Hepatocyte (in vitro differentiated cells): ENCODE measurements around the gene SYT2.

Experiments used
- EZH2 ChIP-seq: fragments of 200-600 bp; sonication (generic); IDR thresholded peaks from 2 replicates; pipeline ENCODE4 v1.6.1; 2016; ENCODE audit warnings: antibody characterized with exemption, mild to moderate bottlenecking, borderline replicate concordance
- TF ChIP-seq, protein P1 (sequence below): fragments of 200-600 bp; sonication (generic); IDR thresholded peaks from 2 replicates; pipeline ENCODE4 v1.5.1; 2016; ENCODE audit warnings: antibody characterized with exemption, mild to moderate bottlenecking; ENCODE audit not compliant: poor library complexity

GRCh38 chr1:202659541-202659940 is 50.7 kb downstream of the SYT2 start:
- TF ChIP-seq, protein P1, sequence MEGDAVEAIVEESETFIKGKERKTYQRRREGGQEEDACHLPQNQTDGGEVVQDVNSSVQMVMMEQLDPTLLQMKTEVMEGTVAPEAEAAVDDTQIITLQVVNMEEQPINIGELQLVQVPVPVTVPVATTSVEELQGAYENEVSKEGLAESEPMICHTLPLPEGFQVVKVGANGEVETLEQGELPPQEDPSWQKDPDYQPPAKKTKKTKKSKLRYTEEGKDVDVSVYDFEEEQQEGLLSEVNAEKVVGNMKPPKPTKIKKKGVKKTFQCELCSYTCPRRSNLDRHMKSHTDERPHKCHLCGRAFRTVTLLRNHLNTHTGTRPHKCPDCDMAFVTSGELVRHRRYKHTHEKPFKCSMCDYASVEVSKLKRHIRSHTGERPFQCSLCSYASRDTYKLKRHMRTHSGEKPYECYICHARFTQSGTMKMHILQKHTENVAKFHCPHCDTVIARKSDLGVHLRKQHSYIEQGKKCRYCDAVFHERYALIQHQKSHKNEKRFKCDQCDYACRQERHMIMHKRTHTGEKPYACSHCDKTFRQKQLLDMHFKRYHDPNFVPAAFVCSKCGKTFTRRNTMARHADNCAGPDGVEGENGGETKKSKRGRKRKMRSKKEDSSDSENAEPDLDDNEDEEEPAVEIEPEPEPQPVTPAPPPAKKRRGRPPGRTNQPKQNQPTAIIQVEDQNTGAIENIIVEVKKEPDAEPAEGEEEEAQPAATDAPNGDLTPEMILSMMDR = no peak
- TF ChIP-seq EZH2 = no peak
